A549 treated with ZK216348 at 1 μM for 4 hours (cell line): Measurements from ENCODE around the gene ITIH3. TPM values are rescaled to one million over a fixed set of nuclear protein-coding genes. Genes with fewer than 3 reads are reported as not detected.

Source experiments
- total RNA-seq: library from RNA; stranded (reverse); fragments of 200-300 nt; extraction: Qiagen RNA extraction; gene quantifications from 5 replicates; pipeline ENCODE4 v1.2.3, GENCODE V29; 2022; ENCODE audit warnings: low read depth

The ITIH3 gene
- total RNA-seq: not detected in 5 replicates

GRCh38 chr3:52794612-52795099, at the start of gene ITIH3:
TSS of gene ITIH3 (plus strand) at chr3:52794796. CDS start at chr3:52794804, 8 bp downstream.

GRCh38 chr3:52770496-52771333, 23.9 kb upstream of the ITIH3 start, which contains the start of gene NEK4:
TSS of gene NEK4 (minus strand) at chr3:52770940. CDS start at chr3:52770746, 194 bp downstream.

GRCh38 chr3:52777127-52777958, 17.3 kb upstream of the ITIH3 start, which contains the start of gene ITIH1:
TSS of gene ITIH1 (plus strand) at chr3:52777599. CDS start at chr3:52777616, 17 bp downstream.

GRCh38 chr3:52830535-52831258, 36.1 kb downstream of the ITIH3 start, which contains the start of gene ITIH4:
TSS of gene ITIH4 (minus strand) at chr3:52830672. CDS start at chr3:52830642, 30 bp downstream.

GRCh38 chr3:52834871-52835501, 40.4 kb downstream of the ITIH3 start, which contains the start of gene MUSTN1:
TSS of gene MUSTN1 (minus strand) at chr3:52835019. CDS start at chr3:52834948, 71 bp downstream.

Other genes with a start within 250 kb of the ITIH3 start
- gene PBRM1, start 108.9 kb upstream of the ITIH3 start, total RNA-seq: 10.7 to 17.2 TPM (median 14.0 TPM) in 5 replicates
- 81.3 to 199 TPM (median 94.2 TPM) in 5 replicates for gene GNL3, start 108.8 kb upstream of the ITIH3 start, total RNA-seq
- gene GLT8D1, start 89.0 kb upstream of the ITIH3 start, total RNA-seq: 34.7 to 41.4 TPM (median 39.2 TPM) in 5 replicates
- 142 to 178 TPM (median 160 TPM) in 5 replicates for gene SPCS1, start 88.7 kb upstream of the ITIH3 start, total RNA-seq
- gene NEK4, start 23.9 kb upstream of the ITIH3 start, total RNA-seq: 11.5 to 14.3 TPM (median 12.9 TPM) in 5 replicates
- not detected in 5 replicates for gene ITIH1, start 17.2 kb upstream of the ITIH3 start, total RNA-seq
- 0.32 to 1.6 TPM (median 0.51 TPM) in 5 replicates for gene ITIH4, start 35.9 kb downstream of the ITIH3 start, total RNA-seq
- gene MUSTN1, start 40.2 kb downstream of the ITIH3 start, total RNA-seq: 0.44 TPM in 1 of 5 replicates, not detected in the others
- 5.5 to 10.8 TPM (median 8.0 TPM) in 5 replicates for gene STIMATE, start 102.8 kb downstream of the ITIH3 start, total RNA-seq